HCEC 1CT (cell line): ENCODE measurements around the gene MX1.

Source experiments
- DNase-seq: peaks from one replicate; pipeline ENCODE4 v3.0.0-alpha.2; 2017

Gene MX1

GRCh38 chr21:41466024-41466820 lies 40.2 kb downstream of the MX1 start:
- DNase-seq: no peak

- no peak for DNase-seq
These were observed 44.0 kb downstream of the MX1 start for GRCh38 chr21:41470054-41470453.

- DNase-seq: no peak
These were observed 46.9 kb downstream of the MX1 start for GRCh38 chr21:41472753-41473548.

GRCh38 chr21:41475714-41476420 lies 49.8 kb downstream of the MX1 start:
- no peak for DNase-seq

GRCh38 chr21:41477641-41478318 lies 51.7 kb downstream of the MX1 start:
- no peak for DNase-seq

GRCh38 chr21:41478319-41479177 lies 52.5 kb downstream of the MX1 start:
- no peak for DNase-seq

- DNase-seq: no peak
These were observed 53.6 kb downstream of the MX1 start for GRCh38 chr21:41479686-41480085.

- DNase-seq: no peak
These were observed 54.1 kb downstream of the MX1 start for GRCh38 chr21:41480086-41480690.

- DNase-seq: no peak
These were observed 55.2 kb downstream of the MX1 start for GRCh38 chr21:41481191-41481590.

- DNase-seq: no peak
These were observed 56.3 kb downstream of the MX1 start for GRCh38 chr21:41482301-41482700.

- no peak for DNase-seq
These were observed 56.9 kb downstream of the MX1 start for GRCh38 chr21:41482980-41483379.

- DNase-seq: no peak
These were observed 57.4 kb downstream of the MX1 start for GRCh38 chr21:41483415-41483814.

- DNase-seq: no peak
These were observed 57.9 kb downstream of the MX1 start for GRCh38 chr21:41483973-41484372.

GRCh38 chr21:41487082-41487481 lies 61.0 kb downstream of the MX1 start:
- DNase-seq: no peak

GRCh38 chr21:41488080-41488479 lies 62.0 kb downstream of the MX1 start:
- no peak for DNase-seq

GRCh38 chr21:41489329-41489728 lies 63.3 kb downstream of the MX1 start:
- no peak for DNase-seq

- no peak for DNase-seq
These were observed 64.3 kb downstream of the MX1 start for GRCh38 chr21:41490330-41490729.

GRCh38 chr21:41491412-41491811 lies 65.4 kb downstream of the MX1 start:
- DNase-seq: no peak

GRCh38 chr21:41494242-41494641 lies 68.2 kb downstream of the MX1 start:
- DNase-seq: no peak

- DNase-seq: no peak
These were observed 71.0 kb downstream of the MX1 start for GRCh38 chr21:41497008-41497407.

- DNase-seq: no peak
These were observed 71.7 kb downstream of the MX1 start for GRCh38 chr21:41497788-41498187.

GRCh38 chr21:41499920-41500319 lies 73.9 kb downstream of the MX1 start:
- no peak for DNase-seq
